C4-2B (cell line): ENCODE measurements around the gene KSR2.

Experiments used
- H3K27ac ChIP-seq: fragments of 450-650 bp; 2 replicates; pipeline ENCODE4 v1.5.1; 2017
- ZFX ChIP-seq: fragments of 450-650 bp; IDR thresholded peaks from 2 replicates; pipeline ENCODE4 v1.6.1; 2017
- TF ChIP-seq, protein P1 (sequence below): fragments of 450-650 bp; conservative IDR thresholded peaks from 2 replicates; pipeline ENCODE4 v1.5.1; 2017; ENCODE audit warnings: mild to moderate bottlenecking

Gene KSR2

DNA sequence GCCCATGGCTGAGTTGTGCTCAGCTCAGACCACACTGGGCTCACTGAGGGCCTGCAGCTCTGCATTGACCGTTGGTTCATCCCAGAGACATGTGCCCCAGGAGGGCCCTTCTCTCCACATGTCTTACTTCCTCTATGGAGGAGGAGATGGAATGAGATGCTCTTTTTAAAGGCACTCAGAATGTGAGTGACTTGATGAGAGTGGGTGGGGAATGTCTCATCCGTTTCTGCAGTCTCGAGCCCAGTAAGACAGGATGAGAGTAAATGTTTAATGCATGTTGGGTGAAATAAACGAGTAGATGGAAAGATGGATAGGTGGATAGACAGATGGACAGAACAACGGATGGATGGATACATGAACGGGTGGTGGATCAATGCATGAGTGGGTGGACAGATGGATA, 538.5 kb downstream of the KSR2 start:
- TF ChIP-seq, protein P1, sequence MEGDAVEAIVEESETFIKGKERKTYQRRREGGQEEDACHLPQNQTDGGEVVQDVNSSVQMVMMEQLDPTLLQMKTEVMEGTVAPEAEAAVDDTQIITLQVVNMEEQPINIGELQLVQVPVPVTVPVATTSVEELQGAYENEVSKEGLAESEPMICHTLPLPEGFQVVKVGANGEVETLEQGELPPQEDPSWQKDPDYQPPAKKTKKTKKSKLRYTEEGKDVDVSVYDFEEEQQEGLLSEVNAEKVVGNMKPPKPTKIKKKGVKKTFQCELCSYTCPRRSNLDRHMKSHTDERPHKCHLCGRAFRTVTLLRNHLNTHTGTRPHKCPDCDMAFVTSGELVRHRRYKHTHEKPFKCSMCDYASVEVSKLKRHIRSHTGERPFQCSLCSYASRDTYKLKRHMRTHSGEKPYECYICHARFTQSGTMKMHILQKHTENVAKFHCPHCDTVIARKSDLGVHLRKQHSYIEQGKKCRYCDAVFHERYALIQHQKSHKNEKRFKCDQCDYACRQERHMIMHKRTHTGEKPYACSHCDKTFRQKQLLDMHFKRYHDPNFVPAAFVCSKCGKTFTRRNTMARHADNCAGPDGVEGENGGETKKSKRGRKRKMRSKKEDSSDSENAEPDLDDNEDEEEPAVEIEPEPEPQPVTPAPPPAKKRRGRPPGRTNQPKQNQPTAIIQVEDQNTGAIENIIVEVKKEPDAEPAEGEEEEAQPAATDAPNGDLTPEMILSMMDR = no peak
- TF ChIP-seq ZFX = no peak
- H3K27ac ChIP-seq = no peak overlapping the region

GRCh38 chr12:117427211-117427610, 541.6 kb downstream of the KSR2 start:
- no peak overlapping the region for H3K27ac ChIP-seq
- TF ChIP-seq ZFX = no peak
- TF ChIP-seq, protein P1 = no peak

DNA sequence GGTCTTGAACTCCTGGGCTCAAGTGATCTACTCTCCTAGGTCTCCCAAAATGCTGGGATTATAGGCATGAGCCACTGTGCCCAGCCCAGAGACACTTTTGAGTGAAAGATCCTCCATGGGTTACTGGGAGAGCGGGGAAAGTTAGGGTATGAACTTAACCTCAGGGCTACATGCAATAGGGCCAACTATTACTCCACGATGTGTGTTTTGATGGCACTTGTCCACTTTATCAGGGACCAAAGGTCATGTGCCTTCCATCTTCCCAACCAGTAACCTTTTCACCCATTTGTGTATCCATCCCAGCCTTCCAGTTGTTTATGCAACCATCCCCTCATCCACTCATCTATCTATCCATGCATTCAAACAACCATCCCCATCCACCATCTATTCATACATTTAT, 546.8 kb downstream of the KSR2 start:
- TF ChIP-seq ZFX = no peak
- TF ChIP-seq, protein P1 = no peak
- no peak overlapping the region for H3K27ac ChIP-seq

DNA sequence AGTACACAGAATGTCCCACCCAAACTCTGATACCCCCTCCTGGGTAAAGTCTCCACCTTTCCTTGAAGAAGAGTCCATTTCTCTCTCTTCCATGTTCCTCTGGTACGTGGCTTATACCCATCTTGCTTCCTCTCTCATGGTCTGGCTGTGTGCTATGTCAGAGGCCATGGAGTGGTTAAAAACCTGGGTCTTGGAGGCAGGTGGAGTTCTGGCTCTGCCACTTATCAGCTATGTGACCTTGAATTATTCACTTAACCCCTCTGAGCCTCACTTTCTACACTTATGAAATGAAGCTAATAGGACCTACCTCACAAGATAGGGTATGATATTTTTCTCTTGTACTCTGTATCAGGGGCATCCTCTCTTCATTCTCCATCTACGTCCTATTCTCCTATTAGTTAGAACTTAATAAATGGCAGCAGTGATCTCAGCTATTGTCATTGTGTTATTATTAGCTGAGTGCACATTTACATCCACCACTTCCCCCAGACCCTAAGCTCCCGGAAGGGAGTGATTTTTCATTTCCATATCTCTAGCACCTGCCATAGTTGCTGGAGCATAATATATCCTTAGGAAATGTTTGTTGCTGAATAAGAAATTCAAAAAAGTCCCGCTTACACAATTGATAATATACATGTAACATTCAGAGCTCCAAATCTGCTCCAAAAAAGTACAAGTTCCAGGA, 547.6 kb downstream of the KSR2 start:
- H3K27ac ChIP-seq = no peak overlapping the region
- TF ChIP-seq, protein P1 = no peak
- TF ChIP-seq ZFX = no peak

DNA sequence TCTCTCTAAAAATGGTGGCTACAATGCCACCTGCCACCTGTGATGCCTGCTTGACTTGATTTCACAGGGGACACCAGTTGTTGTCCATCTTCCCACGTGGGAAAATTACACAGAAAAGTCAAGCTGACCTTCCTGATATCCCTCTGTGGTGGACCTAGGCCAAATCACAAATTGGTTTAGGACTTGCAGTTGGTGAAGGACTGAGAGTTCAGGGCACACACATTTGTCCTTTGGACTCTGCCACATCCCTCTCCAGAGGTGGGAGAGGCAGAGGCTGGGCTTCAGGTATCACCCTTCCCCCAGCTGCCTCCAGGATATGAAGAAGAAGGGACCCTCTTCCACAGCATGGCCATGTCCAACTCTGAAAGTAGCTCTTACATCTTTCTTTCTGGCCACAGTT, 551.8 kb downstream of the KSR2 start:
- no peak overlapping the region for H3K27ac ChIP-seq
- TF ChIP-seq ZFX = no peak
- TF ChIP-seq, protein P1 = no peak

GRCh38 chr12:117412465-117413188, 556.2 kb downstream of the KSR2 start:
- no peak for TF ChIP-seq ZFX
- TF ChIP-seq, protein P1 = no peak
- H3K27ac ChIP-seq = no peak overlapping the region

GRCh38 chr12:117409286-117409685, 559.5 kb downstream of the KSR2 start:
- TF ChIP-seq, protein P1 = no peak
- TF ChIP-seq ZFX = no peak
- no peak overlapping the region for H3K27ac ChIP-seq
